Measurements from ENCODE around the gene MYT1.

The MYT1 gene

DNA sequence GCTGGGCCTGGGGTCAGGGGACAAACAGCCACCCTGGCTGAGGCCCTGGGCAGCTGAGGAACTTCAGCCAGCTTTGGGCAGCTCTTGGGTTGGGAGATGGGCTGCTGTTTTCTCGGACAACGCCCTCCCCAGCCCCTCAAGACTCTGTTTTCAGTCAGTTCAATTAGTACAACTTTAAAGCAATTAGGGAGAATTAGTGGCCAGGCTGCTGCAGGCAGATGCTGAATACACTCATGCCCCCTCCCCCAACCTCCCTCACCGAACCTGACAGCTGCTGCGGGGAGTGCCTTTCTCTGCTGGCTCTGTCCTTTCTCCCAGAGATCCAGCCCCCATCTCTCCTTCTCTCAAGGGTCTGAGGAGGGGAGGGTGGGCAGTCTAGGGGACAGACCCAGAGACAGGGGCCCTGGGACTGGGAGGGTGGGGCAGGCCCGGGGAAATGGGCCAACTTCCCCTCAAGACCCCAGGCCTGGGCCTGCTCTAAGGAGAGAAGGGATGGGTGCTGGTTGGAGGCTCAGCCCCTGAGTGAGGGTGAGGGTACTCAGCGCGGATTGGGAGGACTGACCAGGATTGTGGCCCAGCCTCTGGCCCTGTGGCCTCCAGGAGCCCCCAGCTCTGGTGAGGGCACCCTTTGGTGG is 17.8 kb upstream of the MYT1 start:
- Mint-ChIP-seq H3K27me3 (peaks cover 3% of the 10 kb centered on the region), H3K4me3 (no peak overlapping the region), H3K9me3 (peaks cover 13% of the 10 kb centered on the region), H3K27ac (no peak overlapping the region), H3K4me1 (ENCODE audit: low read depth) (no peaks in the 10 kb centered on the region), H3K36me3 (ENCODE audit: low read depth) (no peaks in the 10 kb centered on the region)
- DNase-seq: no peak

DNA sequence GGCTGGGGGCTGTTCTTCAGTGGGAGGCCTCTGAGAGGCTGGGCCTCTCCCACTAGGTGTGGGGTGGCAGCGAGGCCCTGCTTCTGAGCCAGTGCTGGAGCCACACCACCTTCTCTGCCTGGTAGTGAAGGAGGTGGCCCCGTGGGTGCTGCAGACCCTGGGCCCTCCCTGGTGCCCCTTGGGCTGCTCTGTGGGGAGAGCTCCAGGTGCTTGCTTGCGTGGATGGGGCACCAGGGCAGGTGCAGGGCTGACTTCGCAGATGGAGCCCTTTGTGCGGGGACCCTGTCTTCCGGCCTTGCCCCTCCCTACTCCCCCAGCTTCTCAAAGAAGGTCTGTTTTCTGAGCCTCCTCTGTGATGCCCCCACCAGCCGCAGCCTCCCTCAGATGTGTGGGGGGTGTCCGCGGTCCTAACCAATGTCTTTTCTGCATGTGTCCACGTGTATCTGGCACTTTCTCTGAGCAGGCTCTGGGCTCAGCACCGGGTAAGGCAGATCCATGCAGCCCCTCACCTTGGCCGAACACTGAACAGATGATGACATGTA is 17.2 kb upstream of the MYT1 start:
- Mint-ChIP-seq H3K27ac (no peak overlapping the region), H3K4me1 (ENCODE audit: low read depth) (no peaks in the 10 kb centered on the region), H3K4me3 (no peak overlapping the region), H3K27me3 (peaks cover 3% of the 10 kb centered on the region), H3K9me3 (peaks cover 13% of the 10 kb centered on the region), H3K36me3 (ENCODE audit: low read depth) (no peaks in the 10 kb centered on the region)
- no peak for DNase-seq

DNA sequence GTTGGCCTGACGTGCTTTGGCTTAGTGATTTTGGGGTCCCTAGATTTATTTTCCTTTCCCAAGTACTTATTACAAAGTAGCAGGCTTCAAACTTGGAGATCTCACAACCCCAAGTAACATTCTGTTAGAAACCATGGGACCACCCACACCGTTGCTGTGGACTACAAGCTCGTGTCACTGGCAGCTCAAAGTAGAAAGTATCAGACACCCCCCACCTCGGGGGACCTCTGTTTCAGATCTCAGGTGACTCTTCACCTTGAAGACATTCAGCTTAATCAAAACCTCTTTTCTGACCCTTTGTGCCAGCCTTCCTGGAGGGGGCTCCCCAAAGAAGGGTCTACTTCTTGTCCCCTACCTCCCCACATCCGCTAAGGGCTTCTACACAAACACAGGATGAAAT is 15.7 kb upstream of the MYT1 start:
- no peaks in the 10 kb centered on the region for H3K4me1 Mint-ChIP-seq (ENCODE audit: low read depth)
- no peak overlapping the region for H3K27ac Mint-ChIP-seq
- no peak overlapping the region for H3K4me3 Mint-ChIP-seq
- no peak for DNase-seq
- no peaks in the 10 kb centered on the region for H3K36me3 Mint-ChIP-seq (ENCODE audit: low read depth)
- H3K27me3 Mint-ChIP-seq: peaks cover 3% of the 10 kb centered on the region
- peaks cover 13% of the 10 kb centered on the region for H3K9me3 Mint-ChIP-seq

DNA sequence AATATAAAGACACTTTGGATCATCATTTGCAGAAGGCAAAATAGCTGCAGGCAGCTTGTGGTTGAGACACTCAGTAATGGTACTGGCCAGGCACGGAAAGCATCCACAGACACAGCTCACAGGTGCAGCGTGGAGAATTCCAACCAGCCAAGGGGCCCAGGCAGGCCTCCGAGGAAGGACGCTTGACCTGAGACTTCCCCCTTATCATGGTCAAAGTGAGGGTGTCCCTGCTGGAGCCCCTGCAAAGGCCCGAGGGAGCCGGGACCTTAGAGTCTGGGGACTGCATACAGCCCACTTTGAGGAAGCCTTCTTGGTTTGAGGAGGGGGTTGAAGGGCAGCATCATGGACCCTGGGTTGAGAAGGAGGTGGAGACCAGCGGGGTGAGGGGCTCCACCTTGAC is 15.1 kb upstream of the MYT1 start:
- Mint-ChIP-seq H3K4me1 (ENCODE audit: low read depth) (no peaks in the 10 kb centered on the region), H3K27me3 (peaks cover 3% of the 10 kb centered on the region), H3K4me3 (no peak overlapping the region), H3K27ac (no peak overlapping the region), H3K9me3 (peaks cover 11% of the 10 kb centered on the region), H3K36me3 (ENCODE audit: low read depth) (no peaks in the 10 kb centered on the region)
- DNase-seq: no peak

DNA sequence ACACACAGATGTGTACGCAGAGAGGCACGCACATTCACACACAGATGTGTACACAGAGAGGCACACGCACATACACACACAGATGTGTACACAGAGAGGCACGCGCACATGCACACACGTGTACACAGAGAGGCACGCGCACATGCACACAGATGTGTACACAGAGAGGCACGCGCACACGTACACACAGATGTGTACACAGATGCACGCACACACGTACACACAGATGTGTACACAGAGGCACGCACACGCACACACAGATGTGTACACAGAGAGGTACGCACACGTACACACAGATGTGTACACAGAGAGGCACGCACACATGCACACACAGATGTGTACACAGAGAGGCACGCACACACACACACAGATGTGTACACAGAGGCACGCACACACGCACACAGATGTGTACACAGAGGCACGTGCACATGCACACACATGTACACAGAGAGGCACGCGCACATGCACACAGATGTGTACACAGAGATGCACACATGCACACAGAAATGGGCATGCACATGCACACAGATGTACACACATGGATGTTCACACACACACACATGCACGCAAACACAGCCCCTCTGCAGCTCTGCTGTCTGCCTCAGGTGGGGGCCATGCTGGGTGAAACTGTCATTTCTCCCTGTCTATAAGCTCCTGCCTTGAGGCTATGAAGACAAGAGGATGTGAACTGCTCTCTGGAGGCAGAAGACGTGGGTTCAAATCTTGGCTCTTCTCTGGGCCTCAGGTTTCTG is 14.3 kb upstream of the MYT1 start:
- Mint-ChIP-seq H3K4me1 (ENCODE audit: low read depth) (no peaks in the 10 kb centered on the region), H3K36me3 (ENCODE audit: low read depth) (no peaks in the 10 kb centered on the region), H3K9me3 (peaks cover 5% of the 10 kb centered on the region), H3K27me3 (peaks cover 3% of the 10 kb centered on the region), H3K27ac (no peak overlapping the region), H3K4me3 (no peak overlapping the region)
- DNase-seq: no peak

DNA sequence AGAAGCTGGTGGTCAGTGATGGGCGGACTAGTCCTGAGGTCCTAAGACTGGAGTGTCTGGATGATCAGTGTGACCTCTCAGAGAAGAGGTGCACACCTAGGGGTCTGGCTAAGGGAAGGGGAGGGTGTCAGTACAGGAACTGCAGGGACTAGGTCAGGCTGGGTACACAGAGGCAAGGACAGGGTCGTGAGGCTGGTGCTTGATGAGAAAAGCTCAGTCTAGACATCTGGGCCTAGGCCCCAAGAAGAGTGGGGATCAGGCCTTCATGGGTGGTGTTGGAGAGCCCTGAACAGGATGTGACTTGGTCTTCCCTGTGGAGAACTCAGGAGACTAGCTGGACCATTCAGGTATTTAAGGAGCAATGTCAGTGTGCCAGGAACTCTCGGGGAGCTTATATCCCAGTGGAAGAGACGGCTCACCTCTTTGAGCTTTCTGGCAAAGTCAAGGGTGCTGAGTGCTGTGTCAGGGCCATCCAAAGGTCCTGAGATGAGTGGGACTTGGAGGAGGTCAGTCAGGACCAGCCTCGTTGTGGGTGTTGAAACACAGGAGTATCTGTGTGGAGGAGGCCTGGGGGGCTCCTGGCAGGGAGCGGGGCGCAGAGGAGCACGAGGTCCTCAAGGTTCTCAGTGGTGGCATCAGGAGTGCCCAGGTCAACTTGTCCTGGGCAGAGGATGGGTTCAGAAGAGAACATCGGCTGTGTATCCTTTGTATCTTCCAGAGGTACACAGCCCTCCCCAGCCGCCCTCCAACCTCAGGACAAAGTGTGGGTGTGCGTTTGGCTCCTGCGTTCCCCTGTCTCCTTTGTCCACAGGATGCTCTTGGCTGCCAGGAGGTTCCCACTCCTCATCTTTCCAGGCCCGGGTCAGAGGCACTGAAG is 13.3 kb upstream of the MYT1 start:
- Mint-ChIP-seq H3K36me3 (ENCODE audit: low read depth) (no peaks in the 10 kb centered on the region), H3K27me3 (peaks cover 3% of the 10 kb centered on the region), H3K27ac (no peak overlapping the region), H3K4me3 (no peak overlapping the region), H3K9me3 (no peaks in the 10 kb centered on the region), H3K4me1 (ENCODE audit: low read depth) (no peaks in the 10 kb centered on the region)
- DNase-seq: no peak

DNA sequence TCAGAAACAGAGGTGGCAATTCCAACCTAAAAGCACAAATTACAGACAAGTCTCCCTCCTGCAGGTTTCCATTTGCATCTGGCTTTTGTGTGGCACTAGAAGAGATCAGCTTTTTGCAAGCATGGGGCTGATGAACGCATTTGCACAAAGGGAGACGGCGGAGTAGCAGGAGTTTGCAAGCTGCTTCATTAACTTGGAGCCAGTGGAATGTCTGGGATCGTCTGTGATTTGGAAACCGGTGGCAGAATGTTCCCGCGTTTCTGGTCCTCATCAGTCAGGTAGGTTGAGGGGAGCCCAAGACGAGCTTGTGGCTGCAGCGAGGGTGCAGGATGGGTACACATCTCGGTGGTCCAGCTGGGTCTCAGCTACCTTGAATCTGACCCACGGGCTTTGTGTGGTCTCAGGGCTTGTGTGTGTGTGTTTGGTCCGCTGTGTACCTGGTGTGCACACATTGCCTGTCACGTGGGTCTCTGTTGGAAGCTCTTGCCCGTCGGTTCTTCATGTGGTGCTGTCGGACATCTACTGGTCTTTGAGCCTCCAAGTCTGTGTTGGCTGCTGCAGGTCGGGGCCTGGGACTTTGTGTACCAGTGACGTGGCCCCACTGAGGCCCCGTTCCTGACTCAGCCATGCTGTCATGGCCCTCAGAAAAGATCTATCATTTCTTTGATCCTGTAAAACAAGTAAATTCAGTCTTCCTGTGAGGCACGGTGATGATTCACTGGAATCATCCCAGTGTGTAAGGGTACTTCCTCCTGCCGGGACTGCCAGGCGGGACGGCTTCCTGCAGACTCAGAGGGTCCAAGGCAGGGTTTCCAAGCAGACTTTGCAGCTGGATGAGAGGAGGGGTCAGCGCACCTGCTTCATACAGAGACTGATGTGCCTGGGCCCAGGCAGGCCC is 12.4 kb upstream of the MYT1 start:
- H3K27ac Mint-ChIP-seq: no peak overlapping the region
- no peak overlapping the region for H3K4me3 Mint-ChIP-seq
- no peaks in the 10 kb centered on the region for H3K36me3 Mint-ChIP-seq (ENCODE audit: low read depth)
- no peaks in the 10 kb centered on the region for H3K9me3 Mint-ChIP-seq
- peaks cover 3% of the 10 kb centered on the region for H3K27me3 Mint-ChIP-seq
- DNase-seq: no peak
- H3K4me1 Mint-ChIP-seq (ENCODE audit: low read depth): no peaks in the 10 kb centered on the region

DNA sequence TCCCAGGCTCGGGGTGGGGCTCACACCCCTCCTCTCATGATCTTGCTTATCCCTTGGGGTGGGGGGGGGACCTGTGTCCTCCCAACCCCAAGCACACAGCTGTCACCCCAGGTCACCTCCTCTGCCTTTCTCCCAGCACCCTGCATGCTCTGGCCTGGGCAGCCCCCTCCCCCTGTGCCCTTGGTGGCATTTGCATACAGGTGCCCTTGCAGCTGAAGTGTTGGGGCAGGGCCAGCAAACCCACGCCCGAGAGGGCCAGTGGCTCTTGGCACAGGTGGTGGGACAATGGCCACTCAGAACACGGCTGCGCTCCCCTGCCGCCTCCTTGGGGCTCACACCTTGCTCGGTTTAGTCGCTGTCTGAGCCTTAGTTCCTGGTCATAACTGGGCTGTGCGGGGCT is 11.3 kb upstream of the MYT1 start:
- Mint-ChIP-seq H3K27ac (no peak overlapping the region), H3K9me3 (no peaks in the 10 kb centered on the region), H3K4me1 (ENCODE audit: low read depth) (no peaks in the 10 kb centered on the region), H3K4me3 (no peak overlapping the region), H3K36me3 (ENCODE audit: low read depth) (no peaks in the 10 kb centered on the region), H3K27me3 (no peaks in the 10 kb centered on the region)
- DNase-seq: no peak

DNA sequence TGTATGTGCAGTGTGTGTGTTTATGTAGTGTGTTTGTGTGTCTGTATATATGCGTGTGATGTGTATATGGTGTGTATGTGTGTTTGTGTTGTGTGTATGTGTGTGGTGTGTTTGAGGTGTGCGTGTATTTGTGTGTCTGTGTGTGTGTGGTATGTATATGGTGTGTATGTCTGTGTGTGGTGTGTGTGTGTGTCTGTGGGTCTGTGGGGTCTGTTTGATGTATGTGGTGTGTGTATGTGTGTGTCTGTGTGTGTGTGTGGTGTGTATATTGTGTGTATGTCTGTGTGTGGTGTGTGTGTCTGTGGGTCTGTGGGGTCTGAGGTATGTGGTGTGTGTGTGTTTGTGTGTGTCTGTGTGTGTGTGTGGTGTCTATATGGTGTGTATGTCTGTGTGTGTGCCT is 10.8 kb upstream of the MYT1 start:
- Mint-ChIP-seq H3K9me3 (no peaks in the 10 kb centered on the region), H3K4me3 (no peak overlapping the region), H3K4me1 (ENCODE audit: low read depth) (no peaks in the 10 kb centered on the region), H3K36me3 (ENCODE audit: low read depth) (no peaks in the 10 kb centered on the region), H3K27ac (no peak overlapping the region), H3K27me3 (no peaks in the 10 kb centered on the region)
- DNase-seq: no peak

DNA sequence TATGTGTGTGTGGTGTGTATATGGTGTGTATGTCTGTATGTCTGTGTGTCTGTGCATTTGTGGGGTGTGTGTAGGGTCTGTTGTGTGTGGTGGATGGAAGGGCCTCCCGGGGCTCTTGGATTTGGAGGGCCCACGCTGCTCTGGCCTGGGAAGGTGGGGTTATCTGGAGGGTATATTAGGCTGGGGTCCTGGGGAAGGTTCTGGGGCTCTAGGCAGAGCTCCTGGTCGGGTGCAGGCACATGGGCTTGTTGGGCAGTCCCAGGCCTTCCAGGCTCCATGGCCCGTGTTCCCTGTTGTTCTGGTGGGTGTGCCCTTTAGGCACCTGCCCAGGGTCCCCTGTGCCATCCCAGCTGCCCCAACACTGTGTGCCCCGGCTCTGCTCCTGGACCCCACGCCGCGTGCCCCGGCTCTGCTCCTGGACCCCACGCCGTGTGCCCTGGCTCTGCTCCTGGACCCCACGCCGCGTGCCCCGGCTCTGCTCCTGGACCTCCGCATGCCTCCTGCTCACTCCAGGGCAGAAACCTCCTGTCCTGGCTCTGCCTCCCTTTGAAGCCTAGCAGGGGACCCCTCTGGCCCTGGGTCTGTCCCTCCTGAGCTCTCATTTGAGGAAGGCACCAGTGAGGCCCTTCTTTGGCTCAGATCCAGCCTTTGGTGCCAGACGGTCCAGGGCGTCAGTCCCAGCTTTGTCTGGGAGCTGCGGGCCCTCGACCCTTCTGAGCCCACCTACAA is 10.2 kb upstream of the MYT1 start:
- H3K4me1 Mint-ChIP-seq (ENCODE audit: low read depth): no peaks in the 10 kb centered on the region
- H3K9me3 Mint-ChIP-seq: no peaks in the 10 kb centered on the region
- H3K27me3 Mint-ChIP-seq: peaks cover 3% of the 10 kb centered on the region
- no peak for DNase-seq
- no peak overlapping the region for H3K27ac Mint-ChIP-seq
- no peaks in the 10 kb centered on the region for H3K36me3 Mint-ChIP-seq (ENCODE audit: low read depth)
- no peak overlapping the region for H3K4me3 Mint-ChIP-seq

DNA sequence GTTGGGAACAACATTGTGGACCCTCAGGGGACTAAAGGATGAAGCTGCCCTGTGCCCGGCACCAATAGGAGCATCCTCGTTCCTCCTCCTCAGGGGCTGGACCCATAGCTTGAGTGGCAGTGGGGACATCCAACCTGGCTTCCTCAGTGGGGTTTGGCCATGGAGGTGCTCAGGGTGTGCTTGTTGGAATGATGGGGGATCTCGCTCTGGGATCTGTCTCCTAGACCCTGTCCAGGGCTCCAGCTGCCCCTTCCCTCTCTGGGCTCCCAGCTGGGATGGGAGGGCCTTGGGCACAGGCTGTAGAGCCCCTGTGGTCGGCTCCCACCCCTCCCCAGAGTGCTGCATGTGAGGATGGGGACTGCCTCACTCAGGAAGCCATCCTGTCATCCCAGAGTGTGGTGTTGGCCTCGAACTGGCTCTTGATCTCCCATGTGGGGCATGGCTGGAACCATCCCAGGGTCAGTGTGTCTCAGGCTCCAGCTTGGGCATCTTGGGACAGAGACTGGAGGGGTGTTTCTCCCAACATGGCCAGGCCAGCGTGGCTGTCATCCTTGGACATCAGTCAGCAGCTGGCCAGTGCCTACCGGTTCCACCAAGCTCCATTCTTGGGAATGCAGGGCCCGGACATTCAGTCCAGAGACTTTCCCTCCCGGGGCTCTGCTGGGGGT is 9.5 kb upstream of the MYT1 start:
- no peak for DNase-seq
- Mint-ChIP-seq H3K9me3 (no peaks in the 10 kb centered on the region), H3K27me3 (peaks cover 8% of the 10 kb centered on the region), H3K27ac (no peak overlapping the region), H3K4me1 (ENCODE audit: low read depth) (no peaks in the 10 kb centered on the region), H3K36me3 (ENCODE audit: low read depth) (no peaks in the 10 kb centered on the region), H3K4me3 (no peak overlapping the region)

DNA sequence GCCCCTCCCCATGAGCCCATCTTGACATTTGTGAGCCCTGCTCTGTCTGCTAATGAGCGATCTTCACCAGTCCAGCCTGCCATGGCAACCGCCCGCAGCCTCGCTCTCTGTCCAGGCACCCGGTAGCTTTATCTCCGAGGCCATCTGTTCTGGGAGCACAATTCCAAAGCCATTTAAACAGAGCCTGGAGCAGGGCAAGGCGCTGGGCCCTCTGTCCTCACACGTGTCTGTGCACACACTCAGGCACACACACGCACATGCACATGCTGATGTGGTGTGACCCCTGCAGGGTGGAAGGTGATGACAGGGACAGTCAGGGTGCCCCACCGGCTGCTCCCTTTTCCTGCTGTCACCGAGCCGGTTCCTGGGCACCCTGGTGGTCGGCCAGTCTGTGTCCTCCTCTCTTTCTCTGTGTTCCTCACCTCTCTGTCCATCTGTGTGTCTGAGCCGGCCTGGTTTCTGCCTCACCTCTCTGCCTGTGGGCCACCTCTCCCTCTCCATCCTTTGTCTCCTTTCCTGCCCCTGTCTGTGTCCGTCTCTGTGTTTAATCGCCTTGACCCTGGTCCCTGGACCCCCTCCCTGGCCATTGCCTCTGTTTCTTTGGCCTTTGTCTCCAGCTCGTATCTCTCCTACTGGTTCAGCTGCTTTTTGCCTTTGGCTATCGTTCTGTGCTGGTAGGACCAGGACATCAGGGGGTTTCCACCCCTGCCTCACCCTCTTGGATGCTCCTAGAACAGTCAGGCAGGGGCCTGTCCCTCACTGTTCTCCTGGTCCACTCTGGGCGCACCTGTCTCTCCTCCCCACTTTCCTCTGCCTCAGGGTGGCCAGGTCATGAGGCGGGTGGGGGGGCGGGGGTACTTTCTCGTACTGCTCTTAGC is 8.8 kb upstream of the MYT1 start:
- no peaks in the 10 kb centered on the region for H3K36me3 Mint-ChIP-seq (ENCODE audit: low read depth)
- peaks cover 16% of the 10 kb centered on the region for H3K27me3 Mint-ChIP-seq
- no peak overlapping the region for H3K27ac Mint-ChIP-seq
- DNase-seq: no peak
- H3K4me1 Mint-ChIP-seq (ENCODE audit: low read depth): no peaks in the 10 kb centered on the region
- no peaks in the 10 kb centered on the region for H3K9me3 Mint-ChIP-seq
- H3K4me3 Mint-ChIP-seq: no peak overlapping the region
